H9 (cell line): ENCODE data around the gene TXLNG. TPM values are rescaled to one million over a fixed set of nuclear protein-coding genes. Genes with fewer than 3 reads are reported as not detected.

Source experiments
- DNase-seq: peaks from one replicate; pipeline ENCODE4 v3.0.0-alpha.2; 2017
- H2AFZ ChIP-seq: one replicate; pipeline ENCODE4 v1.6.1; 2013; ENCODE audit warnings: mild to moderate bottlenecking, low read length, control low read depth, moderate library complexity
- H2AK5ac ChIP-seq: 2 replicates; pipeline ENCODE4 v1.6.1; 2013; ENCODE audit warnings: low read length, control low read depth, mixed read lengths; ENCODE audit not compliant: insufficient read length
- H2BK120ac ChIP-seq: one replicate; pipeline ENCODE4 v1.6.1; 2013; ENCODE audit warnings: low read depth, mild to moderate bottlenecking, low read length, control low read depth, inconsistent platforms; ENCODE audit not compliant: poor library complexity, severe bottlenecking
- H2BK12ac ChIP-seq: 2 replicates; pipeline ENCODE4 v1.6.1; 2013; ENCODE audit warnings: low read length, control low read depth, mixed read lengths, low read depth; ENCODE audit not compliant: insufficient read length
- H2BK15ac ChIP-seq: 2 replicates; pipeline ENCODE4 v1.6.1; 2013; ENCODE audit warnings: low read depth, low read length, control low read depth
- H2BK20ac ChIP-seq: one replicate; pipeline ENCODE4 v1.6.1; 2013; ENCODE audit warnings: low read depth, mild to moderate bottlenecking, low read length, control low read depth, inconsistent platforms; ENCODE audit not compliant: poor library complexity, severe bottlenecking
- H2BK5ac ChIP-seq: 2 replicates; pipeline ENCODE4 v1.6.1; 2013; ENCODE audit warnings: low read length, control low read depth, mixed read lengths; ENCODE audit not compliant: insufficient read length
- H3K14ac ChIP-seq: 2 replicates; pipeline ENCODE4 v1.6.1; 2013; ENCODE audit warnings: low read length, control low read depth; ENCODE audit not compliant: insufficient read depth
- H3K18ac ChIP-seq: 2 replicates; pipeline ENCODE4 v1.6.1; 2013; ENCODE audit warnings: low read depth, mild to moderate bottlenecking, mixed read lengths, low read length, control low read depth; ENCODE audit not compliant: insufficient read length
- H3K23ac ChIP-seq: 2 replicates; pipeline ENCODE4 v1.6.1; 2013; ENCODE audit warnings: low read length, control low read depth, mixed read lengths, low read depth; ENCODE audit not compliant: insufficient read length
- H3K23me2 ChIP-seq: 2 replicates; pipeline ENCODE4 v1.6.1; 2013; ENCODE audit warnings: low read depth, mild to moderate bottlenecking, mixed read lengths, low read length, control low read depth; ENCODE audit not compliant: insufficient read length, poor library complexity, severe bottlenecking
- H3K27ac ChIP-seq: 2 replicates; pipeline ENCODE4 v1.5.1; 2013; ENCODE audit warnings: low read length, control low read depth, mixed read lengths, low read depth; ENCODE audit not compliant: insufficient read length
- H3K27me3 ChIP-seq: 2 replicates; pipeline ENCODE4 v1.6.1; 2013; ENCODE audit warnings: low read length, control low read depth, inconsistent platforms; ENCODE audit not compliant: insufficient read depth
- H3K4ac ChIP-seq: 2 replicates; pipeline ENCODE4 v1.6.1; 2013; ENCODE audit warnings: low read depth, mild to moderate bottlenecking, control low read depth, inconsistent platforms, low read length, moderate library complexity
- H3K4me1 ChIP-seq: 2 replicates; pipeline ENCODE4 v1.6.1; 2013; ENCODE audit warnings: low read length, control low read depth, inconsistent platforms; ENCODE audit not compliant: insufficient read depth
- H3K4me2 ChIP-seq: 2 replicates; pipeline ENCODE4 v1.6.1; 2013; ENCODE audit warnings: low read length, control low read depth, mixed read lengths; ENCODE audit not compliant: insufficient read length, insufficient read depth
- H3K56ac ChIP-seq: 2 replicates; pipeline ENCODE4 v1.6.1; 2013; ENCODE audit warnings: low read depth, mild to moderate bottlenecking, mixed read lengths, low read length, control low read depth; ENCODE audit not compliant: insufficient read length
- H3K79me1 ChIP-seq: 2 replicates; pipeline ENCODE4 v1.6.1; 2013; ENCODE audit warnings: low read depth, mild to moderate bottlenecking, moderate library complexity, low read length, control low read depth, inconsistent platforms; ENCODE audit not compliant: insufficient read depth, poor library complexity, severe bottlenecking
- H3K79me2 ChIP-seq: 2 replicates; pipeline ENCODE4 v1.6.1; 2013; ENCODE audit warnings: low read length, control low read depth, inconsistent platforms; ENCODE audit not compliant: insufficient read depth
- H3K9ac ChIP-seq: 2 replicates; pipeline ENCODE4 v1.6.1; 2013; ENCODE audit warnings: low read length, control low read depth, mixed read lengths; ENCODE audit not compliant: insufficient read length; ENCODE audit errors: extremely low read depth
- H3K9me3 ChIP-seq: one replicate; pipeline ENCODE4 v1.6.1; 2013; ENCODE audit warnings: low read depth, low read length, inconsistent platforms; ENCODE audit not compliant: control insufficient read depth
- H3T11ph ChIP-seq: one replicate; pipeline ENCODE4 v1.6.1; 2013; ENCODE audit warnings: mild to moderate bottlenecking, low read length, control low read depth, inconsistent platforms
- H4K20me1 ChIP-seq: one replicate; pipeline ENCODE4 v1.6.1; 2013; ENCODE audit not compliant: control insufficient read depth, insufficient read length, insufficient read depth
- H4K5ac ChIP-seq: 2 replicates; pipeline ENCODE4 v1.6.1; 2013; ENCODE audit warnings: low read depth, mild to moderate bottlenecking, mixed read lengths, low read length, control low read depth; ENCODE audit not compliant: insufficient read length
- H4K8ac ChIP-seq: replicated peaks from 2 replicates; pipeline ENCODE4 v1.6.1; 2013; ENCODE audit warnings: low read length, control low read depth, mixed read lengths, low read depth; ENCODE audit not compliant: insufficient read length
- H4K91ac ChIP-seq: 2 replicates; pipeline ENCODE4 v1.6.1; 2013; ENCODE audit warnings: low read depth, mild to moderate bottlenecking, moderate library complexity, mixed read lengths, low read length, control low read depth; ENCODE audit not compliant: insufficient read length
- H3K27ac Mint-ChIP-seq, 3 experiments: 2 replicates in 2 of 3; 3 replicates in 1 of 3; pipeline ENCODE4 v1.8.0; 2020 to 2021; ENCODE audit warnings: mixed read lengths in 3 of 3, mild to moderate bottlenecking in 1 of 3, moderate library complexity in 1 of 3
- H3K27me3 Mint-ChIP-seq: 2 replicates; pipeline ENCODE4 v1.8.0; 2021; ENCODE audit warnings: low read depth, mild to moderate bottlenecking, moderate library complexity, mixed read lengths
- H3K36me3 Mint-ChIP-seq, 3 experiments: 2 replicates in 2 of 3; 3 replicates in 1 of 3; pipeline ENCODE4 v1.8.0; 2020 to 2021; ENCODE audit warnings: low read depth in 3 of 3, mixed read lengths in 3 of 3; ENCODE audit not compliant: insufficient read depth in 1 of 3
- H3K4me1 Mint-ChIP-seq, 2 experiments: 2 replicates each; pipeline ENCODE4 v1.8.0; 2020; ENCODE audit warnings: mixed read lengths in 2 of 2
- H3K4me3 Mint-ChIP-seq, 2 experiments: 2 replicates in 1 of 2; 3 replicates in 1 of 2; pipeline ENCODE4 v1.8.0; 2020 to 2021; ENCODE audit warnings: mild to moderate bottlenecking in 2 of 2, mixed read lengths in 2 of 2, moderate library complexity in 1 of 2
- H3K9me3 Mint-ChIP-seq, 2 experiments: 2 replicates in 1 of 2; 3 replicates in 1 of 2; pipeline ENCODE4 v1.8.0; 2020; ENCODE audit warnings: mild to moderate bottlenecking in 2 of 2, mixed read lengths in 2 of 2, moderate library complexity in 1 of 2
- CTCF ChIP-seq: fragments of 200-600 bp; sonication (generic); conservative IDR thresholded peaks from 3 replicates; pipeline ENCODE4 v1.8.0; 2021; ENCODE audit warnings: antibody characterized with exemption, mild to moderate bottlenecking
- WGBS: extraction: QIAGEN DNeasy Blood & Tissue Kit; methylation state at CpG from one replicate; pipeline ENCODE4 v1.1.7; 2013; ENCODE audit warnings: missing lambda C conversion rate, low lambda C conversion rate, mixed read lengths; ENCODE audit not compliant: insufficient read length; ENCODE audit errors: extremely low coverage; 5-methylcytosine and 5-hydroxymethylcytosine counted together
- total RNA-seq: library from RNA; stranded (reverse); gene quantifications from 2 replicates; pipeline ENCODE4 v1.2.1, GENCODE V29; 2021

The TXLNG gene
- total RNA-seq, 1 experiment from 2014 or later, result 90.7 TPM

- Histone ChIP-seq H3K4ac (no peak overlapping the region), H3K79me2 (peaks cover 34% of the 10 kb centered on the region), H3K27me3 (no peaks in the 10 kb centered on the region), H3K23me2 (no peaks in the 10 kb centered on the region), H2BK5ac (no peak overlapping the region), H4K5ac (no peak overlapping the region), H3K27ac (no peak overlapping the region), H3K9me3 (no peaks in the 10 kb centered on the region), H2AFZ (no peak overlapping the region), H4K20me1 (no peaks in the 10 kb centered on the region), H2BK15ac (no peak overlapping the region), H3K14ac (no peak overlapping the region), H3K4me1 (no peaks in the 10 kb centered on the region), H4K91ac (no peak overlapping the region), H3K18ac (no peak overlapping the region), H3T11ph (no peak overlapping the region), H2BK12ac (no peak overlapping the region), H2BK20ac (no peak overlapping the region), H3K9ac (no peak overlapping the region), H3K23ac (no peak overlapping the region), H3K4me2 (no peak overlapping the region), H2BK120ac (no peak overlapping the region), H3K79me1 (peaks cover 15% of the 10 kb centered on the region), H2AK5ac (no peak overlapping the region), H3K56ac (no peak overlapping the region), H4K8ac (no peak overlapping the region)
- Mint-ChIP-seq H3K9me3 (no peaks in the 10 kb centered on the region), H3K4me3 (no peak overlapping the region), H3K36me3 (peaks cover 37 to 63% (median 61%) of the 10 kb centered on the region in 3 experiments), H3K27ac (no peak overlapping the region), H3K4me1 (no peaks in the 10 kb centered on the region), H3K27me3 (no peaks in the 10 kb centered on the region)
- no peak for TF ChIP-seq CTCF
- WGBS, result no CpG with 5 or more reads among the region's 4 CpGs
- no peak for DNase-seq
Observed at GRCh38 chrX:16797841-16798240, 11.6 kb downstream of the TXLNG start.
